ENCODE data around the gene WDR26.

The WDR26 gene

GRCh38 chr1:224454402-224455055 is 19.9 kb upstream of the WDR26 start:
- ATAC-seq = no peak
- TF ChIP-seq ZNF70 (CRISPR knock-in tag; IDR thresholded peaks at IDR 0.05) (no peak), ZNF565 (CRISPR knock-in tag; conservative IDR thresholded peaks at IDR 0.05; ENCODE audit: low read depth) (no peak), ZFP3 (CRISPR knock-in tag; IDR thresholded peaks at IDR 0.05) (no peak), CREB5 (CRISPR knock-in tag; IDR thresholded peaks at IDR 0.05; ENCODE audit: low read depth) (no peak)

- no peak for TF ChIP-seq ZNF565 (CRISPR knock-in tag; conservative IDR thresholded peaks at IDR 0.05; ENCODE audit: low read depth)
- no peak for TF ChIP-seq ESRRG (CRISPR knock-in tag; IDR thresholded peaks at IDR 0.05)
- TF ChIP-seq RARB (CRISPR knock-in tag; IDR thresholded peaks at IDR 0.05) = no peak
- TF ChIP-seq SNAI2 (CRISPR knock-in tag; IDR thresholded peaks at IDR 0.05) = no peak
- TF ChIP-seq BACH2 (CRISPR knock-in tag; IDR thresholded peaks at IDR 0.05; ENCODE audit: borderline replicate concordance) = no peak
- TF ChIP-seq GLIS3 (CRISPR knock-in tag; IDR thresholded peaks at IDR 0.05) = no peak
- TF ChIP-seq ZNF8 (CRISPR knock-in tag; IDR thresholded peaks at IDR 0.05) = no peak
- TF ChIP-seq CSRNP3 (CRISPR knock-in tag; IDR thresholded peaks at IDR 0.05) = no peak
- no peak for TF ChIP-seq TCF4 (CRISPR knock-in tag; IDR thresholded peaks at IDR 0.05; ENCODE audit: borderline replicate concordance)
- TF ChIP-seq ZFP30 (CRISPR knock-in tag; IDR thresholded peaks at IDR 0.05) = no peak
- TF ChIP-seq ZNF70 (CRISPR knock-in tag; IDR thresholded peaks at IDR 0.05) = no peak
- no peak for TF ChIP-seq TSHZ2 (CRISPR knock-in tag; IDR thresholded peaks at IDR 0.05)
- ATAC-seq = no peak
Measured at GRCh38 chr1:224450561-224451350, 16.2 kb upstream of the WDR26 start.

- no peak for ATAC-seq
Measured at GRCh38 chr1:224450159-224450558, 15.6 kb upstream of the WDR26 start.

More at GRCh38 chr1:224450159-224450558, 15.6 kb upstream of the WDR26 start:
- TF ChIP-seq CSDC2 (CRISPR knock-in tag; IDR thresholded peaks at IDR 0.05) (no peak), ARNTL (CRISPR knock-in tag; IDR thresholded peaks at IDR 0.05; ENCODE audit: borderline replicate concordance, low read depth) (no peak), ZNF70 (CRISPR knock-in tag; IDR thresholded peaks at IDR 0.05) (no peak), ESRRG (CRISPR knock-in tag; IDR thresholded peaks at IDR 0.05) (no peak), GLIS3 (CRISPR knock-in tag; IDR thresholded peaks at IDR 0.05) (no peak), POU6F1 (CRISPR knock-in tag; IDR thresholded peaks at IDR 0.05; ENCODE audit: borderline replicate concordance, low read depth) (no peak), RARB (CRISPR knock-in tag; IDR thresholded peaks at IDR 0.05) (no peak), SNAI2 (CRISPR knock-in tag; IDR thresholded peaks at IDR 0.05) (no peak), TCF4 (CRISPR knock-in tag; IDR thresholded peaks at IDR 0.05; ENCODE audit: borderline replicate concordance) (no peak), PPARA (CRISPR knock-in tag; IDR thresholded peaks at IDR 0.05; ENCODE audit: borderline replicate concordance) (no peak), ZC3H10 (CRISPR knock-in tag; IDR thresholded peaks at IDR 0.05) (no peak), ZNF565 (CRISPR knock-in tag; conservative IDR thresholded peaks at IDR 0.05; ENCODE audit: low read depth) (no peak), TOX (CRISPR knock-in tag; IDR thresholded peaks at IDR 0.05; ENCODE audit: borderline replicate concordance) (no peak), TSHZ2 (CRISPR knock-in tag; IDR thresholded peaks at IDR 0.05) (no peak), ISL1 (CRISPR knock-in tag; IDR thresholded peaks at IDR 0.05) (no peak), ZFP30 (CRISPR knock-in tag; IDR thresholded peaks at IDR 0.05) (no peak)

Measured in SK-N-SH treated with all-trans-retinoic acid at 6 μM for 48 hours (cell line).